ENCODE data around the gene CMTM1.
"Not testable (repeated sequence)": the region's sequence is repeated elsewhere in the genome, so short reads cannot be mapped to it uniquely, and the experiment has no call there.

CMTM1 gene

GRCh38 chr16:66592241-66592640, 26.0 kb downstream of the CMTM1 start:
- no peaks in the 10 kb centered on the region for H3K9me3 ChIP-seq (ENCODE audit: insufficient read depth, low read length, severe bottlenecking)
- ATAC-seq (ENCODE audit: insufficient read depth, low read depth) (no peak), DNase-seq (no peak)
- TF ChIP-seq CTCF (IDR thresholded peaks at IDR 0.05; ENCODE audit: borderline replicate concordance, extremely low read depth, low read length, poor library complexity, severe bottlenecking), result no peak
- no peak for TF ChIP-seq EZH2 (IDR thresholded peaks at IDR 0.05; ENCODE audit: borderline replicate concordance, low read depth, low read length, severe bottlenecking)
- no peaks in the 10 kb centered on the region for H3K79me2 ChIP-seq (ENCODE audit: insufficient read depth, low read length)
- no peak overlapping the region for H3K4me2 ChIP-seq (ENCODE audit: insufficient read depth, low read length)
- H4K20me1 ChIP-seq (ENCODE audit: insufficient read depth, low read length), result no peaks in the 10 kb centered on the region
- peaks cover 19% of the 10 kb centered on the region for H3K4me1 ChIP-seq (ENCODE audit: insufficient read depth, low read length)
- no peak overlapping the region for H3K27ac ChIP-seq (ENCODE audit: low read length)
- no peak overlapping the region for H3K9ac ChIP-seq (ENCODE audit: low read depth, low read length)
- no peaks in the 10 kb centered on the region for H3K36me3 ChIP-seq (ENCODE audit: insufficient read depth, low read length)
- no peak overlapping the region for H3K4me3 ChIP-seq (ENCODE audit: low read depth in 1 of 2, low read length in 2 of 2)
- no peaks in the 10 kb centered on the region for H3K27me3 ChIP-seq (ENCODE audit: insufficient read depth, low read length, poor library complexity)
- no peak overlapping the region for H2AFZ ChIP-seq (ENCODE audit: low read depth, low read length)

- no peak for ATAC-seq (ENCODE audit: insufficient read depth, low read depth)
- Histone ChIP-seq H3K4me1 (ENCODE audit: insufficient read depth, low read length) (peaks cover 19% of the 10 kb centered on the region), H2AFZ (ENCODE audit: low read depth, low read length) (no peak overlapping the region), H3K9ac (ENCODE audit: low read depth, low read length) (no peak overlapping the region), H3K4me2 (ENCODE audit: insufficient read depth, low read length) (no peak overlapping the region), H3K79me2 (ENCODE audit: insufficient read depth, low read length) (no peaks in the 10 kb centered on the region), H3K9me3 (ENCODE audit: insufficient read depth, low read length, severe bottlenecking) (no peaks in the 10 kb centered on the region), H3K27me3 (ENCODE audit: insufficient read depth, low read length, poor library complexity) (no peaks in the 10 kb centered on the region), H3K36me3 (ENCODE audit: insufficient read depth, low read length) (no peaks in the 10 kb centered on the region), H3K27ac (ENCODE audit: low read length) (no peak overlapping the region), H4K20me1 (ENCODE audit: insufficient read depth, low read length) (no peaks in the 10 kb centered on the region), H3K4me3 (ENCODE audit: low read depth in 1 of 2, low read length in 2 of 2) (no peak overlapping the region)
- no peak for TF ChIP-seq EZH2 (IDR thresholded peaks at IDR 0.05; ENCODE audit: borderline replicate concordance, low read depth, low read length, severe bottlenecking)
- TF ChIP-seq CTCF (IDR thresholded peaks at IDR 0.05; ENCODE audit: borderline replicate concordance, extremely low read depth, low read length, poor library complexity, severe bottlenecking), result no peak
- no peak for DNase-seq
Observed at GRCh38 chr16:66592814-66593213, 26.6 kb downstream of the CMTM1 start.

- no peaks in the 10 kb centered on the region for H3K79me2 ChIP-seq (ENCODE audit: insufficient read depth, low read length)
- H3K9ac ChIP-seq (ENCODE audit: low read depth, low read length), result no peak overlapping the region
- no peak overlapping the region for H3K4me2 ChIP-seq (ENCODE audit: insufficient read depth, low read length)
- ATAC-seq (ENCODE audit: insufficient read depth, low read depth) (no peak), DNase-seq (no peak)
- no peak overlapping the region for H2AFZ ChIP-seq (ENCODE audit: low read depth, low read length)
- no peaks in the 10 kb centered on the region for H4K20me1 ChIP-seq (ENCODE audit: insufficient read depth, low read length)
- H3K36me3 ChIP-seq (ENCODE audit: insufficient read depth, low read length), result no peaks in the 10 kb centered on the region
- no peak for TF ChIP-seq EZH2 (IDR thresholded peaks at IDR 0.05; ENCODE audit: borderline replicate concordance, low read depth, low read length, severe bottlenecking)
- TF ChIP-seq CTCF (IDR thresholded peaks at IDR 0.05; ENCODE audit: borderline replicate concordance, extremely low read depth, low read length, poor library complexity, severe bottlenecking), result no peak
- H3K4me3 ChIP-seq (ENCODE audit: low read depth in 1 of 2, low read length in 2 of 2), result no peak overlapping the region
- peaks cover 11% of the 10 kb centered on the region for H3K4me1 ChIP-seq (ENCODE audit: insufficient read depth, low read length)
- H3K9me3 ChIP-seq (ENCODE audit: insufficient read depth, low read length, severe bottlenecking), result no peaks in the 10 kb centered on the region
- H3K27me3 ChIP-seq (ENCODE audit: insufficient read depth, low read length, poor library complexity), result no peaks in the 10 kb centered on the region
- H3K27ac ChIP-seq (ENCODE audit: low read length), result no peak overlapping the region
Observed at GRCh38 chr16:66594739-66595138, 28.5 kb downstream of the CMTM1 start.

- H2AFZ ChIP-seq (ENCODE audit: low read depth, low read length); H4K20me1 ChIP-seq (ENCODE audit: insufficient read depth, low read length); H3K9me3 ChIP-seq (ENCODE audit: insufficient read depth, low read length, severe bottlenecking); H3K27me3 ChIP-seq (ENCODE audit: insufficient read depth, low read length, poor library complexity); H3K27ac ChIP-seq (ENCODE audit: low read length); H3K79me2 ChIP-seq (ENCODE audit: insufficient read depth, low read length); H3K4me2 ChIP-seq (ENCODE audit: insufficient read depth, low read length); H3K36me3 ChIP-seq (ENCODE audit: insufficient read depth, low read length); H3K4me3 ChIP-seq (ENCODE audit: low read depth in 1 of 2, low read length in 2 of 2); H3K4me1 ChIP-seq (ENCODE audit: insufficient read depth, low read length); H3K9ac ChIP-seq (ENCODE audit: low read depth, low read length); ATAC-seq (ENCODE audit: insufficient read depth, low read depth); DNase-seq: not testable (repeated sequence)
Observed at GRCh38 chr16:66596559-66596958, 30.3 kb downstream of the CMTM1 start.

Data from DND-41 (cell line).